Skeletal muscle satellite cell (primary cell): Measurements from ENCODE around the gene SEPTIN5.

Source experiments
- H3K27me3 ChIP-seq: 2 replicates; pipeline ENCODE4 v1.7.0; 2013; ENCODE audit warnings: low read length; ENCODE audit not compliant: control insufficient read depth, insufficient read depth
- H3K36me3 ChIP-seq: 2 replicates; pipeline ENCODE4 v1.7.0; 2013; ENCODE audit warnings: mild to moderate bottlenecking, control low read depth, low read length; ENCODE audit not compliant: insufficient read depth
- H3K4me1 ChIP-seq: 2 replicates; pipeline ENCODE4 v1.7.0; 2013; ENCODE audit warnings: low read length; ENCODE audit not compliant: control insufficient read depth, insufficient read depth
- H3K4me2 ChIP-seq: 2 replicates; pipeline ENCODE4 v1.7.0; 2013; ENCODE audit warnings: mild to moderate bottlenecking, low read length
- H3K4me3 ChIP-seq: 2 replicates; pipeline ENCODE4 v1.7.0; 2013; ENCODE audit warnings: low read length
- H3K9ac ChIP-seq: 2 replicates; pipeline ENCODE4 v1.7.0; 2013; ENCODE audit warnings: mild to moderate bottlenecking, low read depth, low read length, moderate library complexity
- H3K9me3 ChIP-seq: replicated peaks from 2 replicates; pipeline ENCODE4 v1.7.0; 2013; ENCODE audit warnings: mild to moderate bottlenecking, control low read depth, low read length

SEPTIN5 gene

DNA sequence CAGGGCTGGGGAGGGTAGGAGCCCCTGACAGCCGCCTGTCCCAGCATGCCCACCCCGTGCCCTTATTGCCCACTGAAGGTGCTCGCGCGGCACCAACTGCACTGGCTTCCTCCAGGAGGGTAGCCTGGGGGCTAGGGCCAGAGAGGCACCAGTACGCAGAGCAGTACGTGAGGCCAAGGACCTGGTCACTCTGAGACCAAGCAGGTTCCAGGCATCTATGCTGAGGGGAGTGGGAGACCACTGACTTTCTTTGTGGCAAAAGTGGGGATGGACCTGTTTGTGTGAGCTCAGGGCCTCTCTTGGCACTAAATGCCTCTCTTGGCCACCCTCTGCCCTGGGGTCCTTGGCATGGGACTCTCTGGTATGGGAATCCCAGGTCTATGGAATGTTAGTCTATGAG is 19.9 kb downstream of the SEPTIN5 start:
- Histone ChIP-seq H3K27me3 (no peaks in the 10 kb centered on the region), H3K4me1 (peaks cover 9% of the 10 kb centered on the region), H3K4me3 (no peak overlapping the region), H3K9ac (no peak overlapping the region), H3K36me3 (no peaks in the 10 kb centered on the region), H3K4me2 (no peak overlapping the region), H3K9me3 (no peaks in the 10 kb centered on the region)

DNA sequence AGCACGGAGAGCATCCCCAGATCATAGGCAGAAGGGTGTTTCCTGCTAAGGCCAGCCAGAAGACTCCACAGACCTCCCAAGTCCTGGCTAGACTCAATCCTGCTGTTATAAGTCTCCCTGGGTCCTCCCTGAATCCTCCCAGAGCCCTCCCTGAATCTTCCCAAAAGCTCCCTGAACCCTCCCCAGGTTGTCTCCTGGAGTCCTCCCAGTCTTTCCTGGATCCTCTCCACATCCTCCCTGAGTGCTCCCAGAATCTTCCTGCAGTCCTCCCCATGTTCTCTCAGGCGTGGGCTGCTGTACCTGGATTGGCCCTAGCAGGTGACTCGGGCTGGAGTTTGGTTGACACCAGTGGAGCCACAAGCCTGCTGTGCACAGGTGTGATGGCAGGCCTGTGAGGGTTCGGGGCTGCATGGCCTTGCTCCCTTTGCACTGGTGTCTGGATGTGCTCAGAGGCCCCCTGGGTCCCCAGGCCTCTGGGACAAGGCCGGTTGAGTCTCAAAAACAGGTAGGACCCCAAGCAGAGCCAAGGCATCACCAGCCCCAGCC is 20.6 kb downstream of the SEPTIN5 start:
- H3K9ac ChIP-seq = no peak overlapping the region
- no peak overlapping the region for H3K4me3 ChIP-seq
- H3K36me3 ChIP-seq = no peaks in the 10 kb centered on the region
- H3K4me2 ChIP-seq = no peak overlapping the region
- H3K4me1 ChIP-seq = peaks cover 13% of the 10 kb centered on the region
- no peaks in the 10 kb centered on the region for H3K27me3 ChIP-seq
- no peaks in the 10 kb centered on the region for H3K9me3 ChIP-seq

DNA sequence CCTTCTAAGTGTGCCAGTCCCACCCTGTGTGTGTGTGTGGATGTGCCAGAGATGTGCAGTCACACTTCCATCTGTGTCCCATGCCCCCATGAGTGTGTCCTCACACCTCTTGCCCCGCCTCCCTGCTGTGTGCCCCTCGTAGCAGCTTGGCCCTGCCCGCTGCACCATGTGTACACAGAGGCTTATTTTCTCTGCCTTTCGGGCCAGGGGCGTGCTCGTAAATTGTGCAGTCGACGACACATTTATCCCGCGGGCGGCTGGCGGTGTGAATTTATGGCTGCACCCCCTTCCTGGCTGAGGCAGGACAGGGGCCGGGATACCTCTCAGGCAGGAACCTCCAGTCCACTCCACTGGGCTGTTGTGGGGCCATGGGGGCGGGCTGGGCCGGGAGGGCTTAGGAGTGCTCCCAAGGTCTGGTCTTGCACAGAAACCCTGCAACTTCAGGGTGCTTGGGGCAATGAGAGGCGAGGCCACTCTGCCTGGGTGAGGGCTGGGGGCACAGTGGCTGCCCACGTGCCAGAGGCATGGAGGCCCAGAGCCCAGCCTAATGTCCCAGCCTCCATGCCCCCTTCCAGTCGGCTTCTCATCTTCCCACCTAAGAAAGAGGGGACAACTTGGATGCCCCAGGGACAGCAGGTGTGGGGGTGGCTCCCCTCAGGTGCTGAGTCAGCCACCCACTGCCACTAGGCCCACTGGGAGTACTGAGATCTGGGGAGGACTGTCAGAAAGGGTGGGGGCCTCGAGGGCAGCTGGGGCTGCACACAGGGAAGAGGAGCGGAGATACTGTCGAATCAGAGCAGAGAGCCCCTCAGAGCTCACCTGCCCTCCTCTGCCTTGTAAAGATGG is 21.6 kb downstream of the SEPTIN5 start:
- Histone ChIP-seq H3K9me3 (no peaks in the 10 kb centered on the region), H3K4me2 (no peak overlapping the region), H3K27me3 (no peaks in the 10 kb centered on the region), H3K9ac (no peak overlapping the region), H3K4me1 (peaks cover 5% of the 10 kb centered on the region), H3K36me3 (no peaks in the 10 kb centered on the region), H3K4me3 (no peak overlapping the region)

GRCh38 chr22:19737846-19738663 is 23.8 kb downstream of the SEPTIN5 start:
- Histone ChIP-seq H3K4me3 (no peak overlapping the region), H3K9ac (no peak overlapping the region), H3K36me3 (no peaks in the 10 kb centered on the region), H3K4me1 (peaks cover 4% of the 10 kb centered on the region), H3K9me3 (no peaks in the 10 kb centered on the region), H3K4me2 (no peak overlapping the region), H3K27me3 (no peaks in the 10 kb centered on the region)

DNA sequence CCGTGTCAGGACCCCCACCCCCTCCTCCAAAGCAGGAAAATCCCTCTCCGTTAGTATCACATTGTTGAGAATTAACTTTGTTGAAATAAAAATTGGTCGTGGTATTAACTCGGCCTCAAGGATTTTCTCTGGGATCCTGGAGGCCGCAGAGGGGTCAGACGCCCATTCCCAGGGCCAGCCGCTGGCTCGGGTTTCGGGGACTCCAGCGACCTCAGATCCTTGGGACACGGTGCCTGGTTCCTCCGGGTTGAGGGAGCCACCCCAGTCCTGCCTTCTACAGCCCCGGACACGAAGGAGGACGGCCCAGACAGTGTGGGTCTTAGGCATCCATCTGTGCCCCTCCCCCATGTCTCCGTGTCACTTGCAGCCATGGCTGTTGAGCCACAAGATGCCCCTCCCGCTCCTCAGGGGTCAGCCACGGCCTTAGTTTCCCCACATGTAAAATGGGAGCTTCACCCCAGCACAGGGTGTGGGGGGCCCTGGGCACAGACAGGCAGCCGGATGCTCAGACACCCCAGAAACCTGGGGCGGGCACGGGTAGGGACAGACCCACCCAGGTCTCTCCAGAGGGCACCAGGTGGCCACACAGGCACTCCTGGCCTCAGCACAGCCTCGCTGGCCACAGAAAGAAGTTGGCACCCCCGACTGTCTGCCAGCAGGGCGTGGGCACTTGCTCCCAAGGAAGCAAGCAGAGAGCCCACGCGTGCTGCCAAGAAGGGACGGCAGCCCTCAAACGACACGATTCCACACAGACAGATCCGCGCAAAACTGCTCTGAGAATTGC is 24.6 kb downstream of the SEPTIN5 start:
- no peak overlapping the region for H3K9ac ChIP-seq
- no peaks in the 10 kb centered on the region for H3K27me3 ChIP-seq
- H3K4me1 ChIP-seq = peaks cover 4% of the 10 kb centered on the region
- H3K4me2 ChIP-seq = no peak overlapping the region
- no peaks in the 10 kb centered on the region for H3K9me3 ChIP-seq
- H3K4me3 ChIP-seq = no peak overlapping the region
- no peaks in the 10 kb centered on the region for H3K36me3 ChIP-seq

DNA sequence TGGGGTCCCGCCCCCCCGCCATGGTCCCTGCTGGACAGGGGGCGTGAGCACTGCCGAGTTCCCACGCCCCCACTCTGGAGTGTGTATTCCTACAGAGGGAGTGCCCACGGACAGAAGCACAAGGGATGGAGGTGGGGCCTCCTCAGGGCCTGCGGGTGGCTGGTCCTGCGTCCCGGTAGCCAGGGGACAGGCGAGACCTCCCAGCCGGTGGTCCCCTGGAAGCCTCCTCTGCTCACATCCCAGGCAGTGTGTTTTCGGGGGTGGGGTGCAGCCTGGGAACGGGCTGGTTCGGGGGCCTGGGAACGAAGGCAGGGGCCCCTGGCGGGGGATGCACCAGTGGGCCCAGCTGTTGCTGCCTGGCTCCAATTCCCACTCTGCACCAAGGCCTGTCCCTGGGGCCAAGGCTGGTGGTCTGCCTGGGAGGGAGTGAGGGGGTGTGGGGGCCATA is 25.2 kb downstream of the SEPTIN5 start:
- Histone ChIP-seq H3K36me3 (no peaks in the 10 kb centered on the region), H3K9ac (no peak overlapping the region), H3K27me3 (no peaks in the 10 kb centered on the region), H3K4me3 (no peak overlapping the region), H3K9me3 (no peaks in the 10 kb centered on the region), H3K4me2 (no peak overlapping the region), H3K4me1 (peaks cover 4% of the 10 kb centered on the region)

GRCh38 chr22:19739911-19740449 is 25.7 kb downstream of the SEPTIN5 start:
- Histone ChIP-seq H3K4me3 (no peak overlapping the region), H3K27me3 (no peaks in the 10 kb centered on the region), H3K9ac (no peak overlapping the region), H3K4me1 (peaks cover 6% of the 10 kb centered on the region), H3K4me2 (no peak overlapping the region), H3K36me3 (no peaks in the 10 kb centered on the region), H3K9me3 (no peaks in the 10 kb centered on the region)

DNA sequence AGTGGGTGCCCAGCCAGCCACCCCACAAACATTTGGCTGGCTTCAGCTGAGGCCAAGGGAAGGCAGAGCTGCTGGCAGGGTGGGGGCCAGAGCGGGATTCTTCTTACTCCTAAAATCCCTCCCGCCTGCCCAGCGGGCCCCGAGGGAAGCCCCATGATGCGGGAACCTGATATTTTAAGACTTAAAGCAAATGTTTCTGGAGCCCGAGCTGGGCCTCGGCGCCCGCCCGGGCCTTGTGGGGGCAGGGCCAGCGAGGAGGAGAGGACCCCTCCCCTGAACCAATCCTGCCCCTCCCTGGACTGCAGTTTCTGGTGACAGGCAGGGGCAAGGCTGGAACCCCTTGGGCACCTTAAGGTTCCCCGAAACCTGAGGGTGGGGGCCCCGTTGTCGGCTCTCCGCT is 26.3 kb downstream of the SEPTIN5 start:
- Histone ChIP-seq H3K4me3 (no peak overlapping the region), H3K9me3 (no peaks in the 10 kb centered on the region), H3K27me3 (no peaks in the 10 kb centered on the region), H3K4me1 (peaks cover 12% of the 10 kb centered on the region), H3K36me3 (no peaks in the 10 kb centered on the region), H3K4me2 (no peak overlapping the region), H3K9ac (no peak overlapping the region)

- Histone ChIP-seq H3K4me2 (no peak overlapping the region), H3K4me1 (peaks cover 16% of the 10 kb centered on the region), H3K27me3 (no peaks in the 10 kb centered on the region), H3K9me3 (no peaks in the 10 kb centered on the region), H3K9ac (no peak overlapping the region), H3K4me3 (no peak overlapping the region), H3K36me3 (no peaks in the 10 kb centered on the region)
These were observed 26.8 kb downstream of the SEPTIN5 start for GRCh38 chr22:19741053-19741452.

DNA sequence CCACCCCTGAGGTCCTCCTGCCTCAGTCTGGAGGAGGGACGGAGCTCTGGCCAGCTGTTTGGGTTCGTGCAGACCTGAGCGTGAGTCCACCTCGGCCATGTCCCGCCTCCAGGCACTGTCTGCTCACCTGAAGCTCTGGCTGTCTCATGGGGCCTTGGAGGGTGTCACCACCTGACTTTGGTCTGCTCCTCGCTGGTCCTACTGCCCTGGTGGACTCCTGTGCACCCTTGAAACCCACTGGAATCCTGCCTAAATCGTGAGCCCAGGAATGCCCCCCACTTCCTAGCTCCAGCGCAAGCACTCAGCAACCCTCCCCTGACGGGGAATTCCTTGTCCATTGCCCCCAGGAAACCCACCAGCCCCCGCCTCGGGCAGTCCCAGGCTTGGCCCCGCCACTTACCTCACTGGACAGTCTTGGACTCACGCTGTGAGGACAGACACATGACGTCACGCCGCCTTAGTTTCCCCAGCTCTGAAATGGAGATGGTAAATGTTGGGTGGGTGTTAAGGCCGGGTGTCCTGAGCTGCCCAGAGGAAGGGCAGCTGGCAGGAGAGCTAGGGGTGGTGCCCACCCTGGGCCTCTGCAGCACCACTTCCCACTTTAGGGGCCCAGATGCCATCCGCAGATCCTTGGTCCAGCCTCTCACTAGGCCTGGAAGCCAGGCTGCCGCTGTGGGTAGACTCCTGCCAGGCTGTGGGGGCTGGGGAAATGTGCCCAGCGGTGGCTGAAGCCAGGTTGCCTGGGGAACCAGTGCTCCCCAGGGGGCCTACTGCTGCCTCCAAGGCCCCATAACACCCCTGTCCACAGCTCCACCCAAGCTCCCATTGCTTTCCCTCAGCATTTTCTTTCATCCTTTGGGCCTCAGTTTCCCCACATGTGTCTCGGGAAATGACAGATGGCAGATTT is 28.1 kb downstream of the SEPTIN5 start:
- Histone ChIP-seq H3K9ac (no peak overlapping the region), H3K4me2 (no peak overlapping the region), H3K4me1 (peaks cover 23% of the 10 kb centered on the region), H3K27me3 (no peaks in the 10 kb centered on the region), H3K36me3 (no peaks in the 10 kb centered on the region), H3K4me3 (no peak overlapping the region), H3K9me3 (no peaks in the 10 kb centered on the region)
